ENCODE results near the gene MDFIC.
A peak's percentile ranks its signal among the peaks of the same experiment; 100 is the strongest.

MDFIC gene

DNA sequence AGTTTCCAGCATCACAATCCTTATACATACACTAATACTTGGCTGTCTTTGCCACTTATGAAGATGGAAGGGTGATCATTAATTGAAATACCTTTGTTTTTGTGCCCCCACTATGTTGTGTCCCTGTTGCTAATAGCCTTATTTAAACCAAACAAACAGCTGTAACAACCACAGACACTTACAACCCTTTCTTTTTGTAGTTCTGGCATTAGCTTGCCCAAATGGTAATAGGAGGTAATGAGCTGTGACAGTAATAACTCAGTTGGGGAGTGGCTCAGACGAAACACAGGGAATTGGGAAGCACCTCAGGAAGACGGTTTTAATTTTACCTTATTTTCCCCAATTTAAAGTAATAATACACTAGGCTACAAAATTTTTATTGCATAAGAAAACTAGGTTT is 83.4 kb downstream of the MDFIC start:
- DNase-seq, result no peak

DNA sequence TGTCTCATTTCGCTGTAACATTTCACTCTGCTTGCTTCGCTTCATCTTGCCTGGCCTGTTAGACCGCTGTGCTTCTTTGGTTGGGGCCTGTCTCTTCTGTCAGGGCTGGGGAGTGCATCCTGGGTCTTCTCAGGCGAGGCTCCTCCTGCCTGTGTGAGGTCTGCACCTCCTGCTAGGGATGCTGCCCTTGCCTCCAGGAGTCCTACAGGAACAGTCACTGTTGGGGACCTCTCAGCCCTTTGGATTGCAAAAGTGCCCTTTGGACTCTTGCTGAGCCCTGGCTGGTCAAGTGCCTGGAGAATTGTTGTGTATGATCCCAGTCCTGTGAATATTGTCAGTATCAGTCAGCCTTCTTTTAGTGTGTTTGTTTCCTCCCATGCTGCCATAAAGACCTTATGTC is 84.1 kb downstream of the MDFIC start:
- no peak for DNase-seq

DNA sequence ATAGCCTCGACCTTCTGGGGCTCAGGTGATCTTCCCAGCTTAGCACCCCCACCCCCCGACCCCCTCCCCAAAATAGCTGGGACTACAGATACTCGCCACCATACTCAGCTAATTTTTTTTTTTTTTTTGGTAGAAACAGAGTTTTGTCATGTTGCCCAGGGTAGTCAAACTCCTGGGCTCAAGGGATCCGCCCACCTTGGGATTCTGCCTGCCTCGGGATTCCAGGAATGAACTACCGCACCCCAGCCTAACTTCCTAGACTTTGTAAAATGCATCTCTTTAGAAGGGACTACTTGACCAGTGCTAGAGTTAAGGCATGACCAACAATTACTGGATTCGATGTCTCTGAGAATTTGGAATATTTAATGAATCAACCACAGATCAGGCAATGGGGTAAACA is 85.9 kb downstream of the MDFIC start:
- no peak for DNase-seq

DNA sequence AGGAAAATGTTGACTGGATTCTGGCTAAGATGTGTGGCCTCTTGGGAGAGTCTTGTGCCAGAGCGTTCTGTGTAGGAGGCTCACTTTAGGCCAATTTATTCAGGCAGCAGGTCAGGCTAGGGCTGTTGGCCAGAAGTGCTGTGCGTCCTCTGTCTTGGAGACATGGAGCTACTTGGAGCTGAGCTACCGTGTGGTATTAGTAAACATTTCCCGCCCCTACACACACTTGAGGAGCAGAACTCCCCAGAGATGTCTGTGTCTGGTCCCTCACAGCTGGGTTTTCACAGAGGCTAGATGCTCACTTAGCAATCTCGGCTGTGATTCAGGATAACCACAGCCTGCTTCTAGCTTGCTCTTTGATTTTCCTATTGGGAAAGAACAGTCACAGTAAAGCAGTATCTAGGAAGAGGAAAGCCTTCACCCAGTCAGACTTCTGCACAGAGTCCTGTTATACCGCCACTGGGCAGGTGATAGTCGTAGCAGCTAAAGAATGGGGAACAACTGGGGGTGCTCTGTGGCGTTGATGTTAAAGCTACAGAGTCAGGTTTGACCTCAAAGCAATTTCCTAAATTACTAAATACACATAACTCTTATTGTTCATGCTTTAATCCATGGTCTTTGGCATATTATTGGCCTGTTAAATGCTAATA is 86.7 kb downstream of the MDFIC start:
- DNase-seq, result no peak

DNA sequence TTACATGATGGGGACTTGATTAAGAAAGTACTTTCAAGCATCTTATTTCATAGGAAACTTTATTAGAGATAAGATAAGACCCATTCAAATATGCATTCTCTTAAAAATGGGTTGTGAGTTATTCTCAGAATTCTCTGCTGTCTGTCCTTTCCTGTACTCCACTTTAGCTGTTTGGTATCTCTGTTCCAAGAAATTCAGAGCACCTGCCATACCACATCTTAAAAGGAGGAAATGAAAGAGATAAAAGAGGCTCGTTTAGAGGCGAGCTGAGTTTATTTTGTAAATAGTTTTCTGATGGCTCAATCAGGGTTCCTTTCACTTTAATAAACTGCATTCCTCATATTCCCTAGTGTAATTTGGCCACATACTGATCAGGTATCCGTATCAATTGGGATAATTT is 87.2 kb downstream of the MDFIC start:
- DNase-seq, result no peak

DNA sequence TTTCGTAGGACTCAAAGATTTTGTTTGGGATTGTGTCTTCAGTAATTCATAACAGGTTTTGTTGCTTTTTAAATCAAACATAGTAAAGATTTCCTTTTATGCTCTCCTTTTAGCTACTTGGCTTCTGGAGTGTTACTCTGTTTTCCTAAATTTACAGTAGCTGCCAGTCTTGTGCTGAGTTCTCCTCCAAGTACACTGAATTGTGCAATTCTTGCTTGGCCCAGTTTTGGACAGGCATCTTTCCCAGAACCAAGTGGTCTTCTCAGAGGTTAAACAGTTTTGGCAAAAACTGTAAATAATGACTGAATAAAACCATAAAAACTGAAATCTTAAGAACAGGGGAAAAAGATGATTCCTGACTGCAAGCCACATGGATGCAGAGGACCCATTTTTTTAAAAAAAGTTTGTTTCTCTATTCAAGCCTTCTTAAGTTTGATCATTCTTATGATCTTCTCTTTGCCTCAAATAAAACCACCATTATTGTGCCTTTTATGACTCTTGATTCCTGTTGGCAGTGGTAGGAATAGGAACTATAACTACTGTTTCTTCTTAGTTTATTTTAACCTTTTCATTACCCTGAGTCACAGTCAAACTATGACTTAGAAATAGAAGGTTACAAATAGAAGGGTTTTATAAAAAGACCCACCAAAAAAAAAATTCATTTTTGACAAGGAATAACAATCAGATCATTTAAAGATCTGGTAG is 88.0 kb downstream of the MDFIC start:
- DNase-seq, result no peak

DNA sequence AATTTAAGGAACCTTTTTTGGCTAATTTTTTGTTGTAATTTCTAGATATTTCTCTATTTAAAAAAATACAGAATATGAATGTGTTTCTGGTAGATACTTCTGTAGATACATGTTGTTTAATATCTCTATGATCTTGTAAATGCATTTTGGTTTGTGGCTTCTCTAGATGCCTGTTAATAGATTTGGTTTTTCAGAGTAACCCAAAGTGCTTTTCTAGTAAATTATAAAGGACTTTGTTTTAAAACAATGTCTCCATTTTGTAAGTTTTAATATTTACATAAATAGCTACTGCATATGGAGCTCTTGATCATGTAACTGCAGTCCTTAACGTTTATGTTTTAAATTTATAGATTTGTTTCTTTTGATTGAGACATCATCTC is 88.5 kb downstream of the MDFIC start:
- DNase-seq, result no peak

DNA sequence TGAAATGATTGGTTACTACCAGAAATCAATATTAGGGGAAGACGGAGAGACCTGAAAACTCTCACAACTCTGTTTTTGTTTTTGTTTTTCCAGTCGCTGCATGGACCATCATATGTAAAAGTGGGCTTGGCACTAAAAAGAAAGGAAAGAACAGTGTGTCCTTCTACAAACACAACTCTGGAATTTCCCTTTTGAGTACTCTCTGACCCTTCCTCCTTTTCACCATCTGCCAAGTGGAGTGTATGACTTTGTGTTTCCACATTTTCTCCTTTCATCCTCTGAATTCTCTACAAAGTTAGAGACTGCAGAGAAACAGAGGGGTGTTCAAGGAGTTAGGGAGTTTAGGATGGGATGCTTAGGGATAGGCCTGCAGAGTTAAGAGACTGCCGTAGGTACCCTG is 92.0 kb downstream of the MDFIC start:
- no peak for DNase-seq

DNA sequence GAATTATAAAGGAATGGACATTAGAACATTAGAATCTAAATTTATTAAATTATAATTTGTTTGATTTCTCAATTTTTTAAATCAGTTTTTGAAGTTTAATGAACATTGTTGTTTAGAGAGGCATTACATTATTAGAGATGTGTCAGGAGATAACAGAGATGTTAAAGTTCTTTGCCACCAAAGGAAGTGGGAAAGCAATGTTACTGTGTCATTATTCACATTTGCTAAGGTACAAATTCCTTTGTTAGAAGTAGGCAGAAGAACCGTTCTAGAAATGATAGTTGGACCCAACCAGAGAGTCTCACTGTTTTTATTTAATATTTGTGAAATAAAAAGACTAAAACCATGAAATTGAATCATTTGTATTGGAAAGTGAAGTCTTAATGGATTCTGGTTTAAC is 92.9 kb downstream of the MDFIC start:
- DNase-seq, result no peak

DNA sequence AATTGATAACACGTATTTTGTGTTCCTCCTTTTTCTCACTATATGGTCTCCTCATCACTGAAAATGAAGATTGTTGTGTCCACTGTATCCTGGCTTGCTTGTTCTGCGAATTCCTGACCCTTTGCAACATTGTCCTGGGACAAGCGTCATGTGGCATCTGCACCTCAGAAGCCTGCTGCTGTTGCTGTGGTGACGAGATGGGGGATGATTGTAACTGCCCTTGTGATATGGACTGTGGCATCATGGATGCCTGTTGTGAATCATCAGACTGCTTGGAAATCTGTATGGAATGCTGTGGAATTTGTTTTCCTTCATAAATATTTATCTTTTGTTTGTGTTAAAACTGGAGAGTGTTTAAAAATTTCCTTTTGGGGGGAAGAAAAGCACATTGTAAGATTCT is 93.7 kb downstream of the MDFIC start:
- no peak for DNase-seq

DNA sequence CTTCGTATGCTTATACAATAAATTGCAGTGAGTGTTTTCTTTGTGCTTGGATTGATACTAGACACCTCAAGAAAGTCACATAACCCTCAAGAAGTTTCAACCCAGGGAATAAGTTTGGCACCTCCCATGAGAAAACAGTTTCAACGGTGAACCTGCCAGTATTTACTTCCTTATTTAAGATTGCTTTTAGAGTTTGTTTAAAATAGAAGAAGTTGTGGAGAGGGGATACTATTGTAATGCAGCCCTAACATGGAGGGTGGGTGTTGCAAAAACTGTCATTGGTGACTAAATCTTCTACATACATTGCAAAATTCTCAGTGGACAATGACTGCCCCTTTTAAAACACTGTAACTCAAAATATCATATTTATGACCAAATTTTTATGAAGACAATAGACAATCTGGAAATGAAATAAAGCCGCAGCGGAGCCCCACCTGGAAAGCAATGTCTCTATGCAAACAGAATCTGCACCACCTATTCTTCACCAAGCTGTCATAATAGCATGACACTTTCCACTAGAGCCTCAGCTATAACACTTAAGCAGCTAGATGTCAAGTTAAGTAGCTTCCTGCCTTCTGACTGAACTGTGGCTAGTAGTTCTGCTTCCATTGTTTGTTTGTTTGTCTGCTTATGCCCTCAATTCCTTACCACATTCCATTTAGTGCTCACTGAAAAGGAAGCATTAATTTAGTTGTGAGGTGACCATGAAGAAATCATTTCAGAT is 98.2 kb downstream of the MDFIC start:
- no peak for DNase-seq

DNA sequence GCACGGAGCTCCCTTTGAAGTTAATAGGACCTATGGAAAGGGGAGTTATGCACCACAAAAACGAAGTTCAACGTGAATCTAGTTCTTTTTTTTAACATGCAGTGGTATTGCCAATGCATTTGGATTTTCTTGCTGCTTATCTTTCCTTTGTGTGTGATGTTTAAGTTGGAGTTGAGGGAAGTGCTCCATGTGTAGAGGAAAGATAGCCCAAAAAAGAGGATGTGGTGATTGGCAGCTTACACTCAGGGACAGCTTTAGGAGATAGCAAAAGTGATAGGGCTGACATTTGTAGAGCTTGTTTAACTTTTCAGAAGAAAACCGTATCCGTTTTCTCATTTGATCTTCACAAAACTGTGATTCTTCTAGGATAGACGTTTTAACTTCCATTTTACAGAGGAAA is 101.3 kb downstream of the MDFIC start:
- DNase-seq, result no peak

DNA sequence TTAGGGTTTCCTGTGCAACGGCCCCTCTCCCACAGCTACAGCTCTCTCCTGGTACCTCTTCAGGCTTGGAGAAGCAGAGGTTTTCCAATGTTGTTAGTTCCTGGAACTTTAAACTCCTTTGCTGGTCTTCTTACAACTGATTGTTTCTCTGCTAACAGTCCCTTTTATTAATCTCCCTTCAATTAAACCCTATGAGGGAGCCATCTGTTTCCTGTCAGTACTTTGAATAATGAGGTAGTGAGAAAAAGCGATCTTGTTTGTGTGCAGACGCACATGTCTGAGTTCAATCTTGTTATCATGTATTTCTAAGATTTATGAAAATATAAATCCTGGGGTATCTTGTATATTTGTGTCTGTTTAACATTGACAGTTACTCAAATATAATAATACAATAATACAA is 102.4 kb downstream of the MDFIC start:
- DNase-seq, result no peak

DNA sequence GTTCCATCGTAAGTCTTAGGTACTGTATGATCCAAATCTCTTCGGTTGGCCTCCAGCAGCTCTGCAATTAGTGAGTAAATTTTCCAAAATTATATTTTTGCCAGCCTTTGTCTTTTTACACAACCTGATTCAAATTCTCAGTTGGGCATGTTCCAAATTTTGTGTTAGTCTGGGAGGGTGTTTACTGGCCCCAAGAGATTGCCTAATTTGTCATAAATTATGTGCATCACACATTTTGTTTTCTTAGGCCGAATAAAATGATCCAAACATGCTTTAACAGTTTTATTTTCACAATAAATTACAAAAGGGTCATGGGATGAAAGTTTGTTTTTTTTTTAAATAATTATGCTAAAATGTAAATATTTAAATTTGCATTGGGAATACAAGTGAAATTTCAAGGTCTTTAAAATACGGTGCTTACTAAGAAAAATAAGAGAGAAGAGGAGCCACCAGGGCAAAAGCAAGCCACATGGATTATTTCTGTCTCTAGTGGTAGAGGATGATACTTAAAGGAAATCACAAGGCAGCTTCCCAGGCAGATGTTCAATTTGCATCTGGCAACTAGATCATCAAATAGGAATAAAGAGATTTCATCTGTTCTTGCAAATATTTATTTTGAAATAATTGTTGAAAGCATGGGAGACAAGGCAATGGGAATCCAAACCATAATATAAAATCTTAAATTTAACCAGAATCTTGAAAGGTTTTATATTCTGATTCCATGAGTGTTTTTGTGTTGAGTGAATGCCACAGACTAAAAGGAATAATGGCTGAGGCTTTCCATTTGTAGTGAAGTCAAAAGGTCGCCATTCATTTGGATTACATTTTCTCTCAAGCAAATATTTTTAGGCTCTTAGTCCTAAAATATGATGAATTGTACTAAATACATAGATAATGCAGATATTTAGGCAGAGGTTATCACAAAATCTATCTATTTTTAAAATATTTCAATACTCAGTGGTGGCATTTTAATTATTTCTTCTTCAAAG is 111.1 kb downstream of the MDFIC start:
- DNase-seq, result no peak

DNA sequence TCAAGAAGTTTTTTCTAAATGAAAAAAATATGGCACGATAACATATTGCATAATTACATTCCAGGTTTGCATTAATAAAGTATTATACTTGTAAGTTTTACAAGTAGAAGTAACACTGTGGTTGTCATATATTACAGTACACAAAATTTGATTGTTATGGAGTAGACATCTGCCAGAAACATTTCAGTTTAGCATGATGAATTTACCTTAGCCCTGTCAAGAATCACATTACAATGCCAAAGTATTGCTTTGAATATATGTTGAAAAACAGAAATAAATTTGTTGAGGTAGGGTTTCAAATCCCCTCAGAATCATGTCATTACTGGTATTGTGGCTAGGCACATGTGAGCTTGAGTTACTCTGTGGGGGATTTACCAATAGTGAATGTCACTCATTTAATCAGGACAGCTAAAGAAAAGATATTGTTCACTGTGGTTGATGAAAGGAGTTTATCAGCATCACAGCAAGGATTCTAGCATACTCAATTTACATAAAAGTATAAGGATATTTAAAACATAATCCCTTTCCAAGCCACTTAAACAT is 112.1 kb downstream of the MDFIC start:
- no peak for DNase-seq

DNA sequence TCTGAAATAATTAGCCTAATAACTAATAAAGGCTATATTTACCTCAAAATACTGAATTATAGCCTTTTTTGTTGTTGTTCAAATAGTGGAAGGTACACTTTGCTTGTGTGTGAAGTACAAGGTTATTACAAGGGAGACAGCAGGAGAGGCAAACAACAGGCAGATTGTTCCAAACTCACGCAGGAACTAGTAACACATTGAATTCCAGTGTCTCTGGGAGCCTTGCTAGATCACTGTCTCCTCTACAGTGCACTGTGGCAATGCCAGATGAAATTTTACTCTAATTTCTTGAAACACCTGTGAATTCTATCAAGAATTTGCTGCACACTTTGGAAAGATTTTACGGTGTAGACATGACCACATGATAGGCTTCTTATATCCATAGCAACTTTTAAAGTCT is 112.6 kb downstream of the MDFIC start:
- no peak for DNase-seq

DNA sequence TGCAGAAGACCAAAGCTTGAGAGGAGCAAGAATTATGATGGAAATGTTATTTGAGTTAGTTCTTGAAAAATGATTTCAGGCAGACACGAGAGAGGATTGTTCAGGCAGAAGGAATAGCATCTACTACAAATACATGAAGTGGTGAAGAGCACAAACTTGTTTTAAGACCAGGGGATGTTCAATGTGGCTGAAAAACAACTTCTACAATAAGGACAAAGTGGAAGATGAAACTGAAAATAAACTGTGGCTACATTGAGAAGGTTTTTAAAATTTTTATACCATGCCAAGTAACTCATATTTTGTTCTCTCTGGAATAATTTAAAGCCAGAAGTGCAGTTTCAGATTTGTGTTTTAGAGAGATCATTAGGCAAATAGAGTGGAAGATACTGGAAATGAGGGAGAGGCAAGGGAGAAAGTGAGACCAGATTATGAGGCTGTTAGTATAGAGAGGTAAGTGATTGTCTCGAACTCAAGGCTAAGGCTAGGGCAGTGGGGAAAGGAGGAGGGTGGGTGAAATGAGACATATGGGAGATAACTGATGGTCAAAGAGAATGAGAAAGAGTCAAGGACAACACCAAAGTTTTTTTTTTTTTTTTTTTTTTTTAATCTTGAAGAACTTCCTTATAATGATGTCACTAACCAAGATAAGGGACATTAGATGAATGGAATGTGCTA is 115.4 kb downstream of the MDFIC start:
- DNase-seq, result no peak

DNA sequence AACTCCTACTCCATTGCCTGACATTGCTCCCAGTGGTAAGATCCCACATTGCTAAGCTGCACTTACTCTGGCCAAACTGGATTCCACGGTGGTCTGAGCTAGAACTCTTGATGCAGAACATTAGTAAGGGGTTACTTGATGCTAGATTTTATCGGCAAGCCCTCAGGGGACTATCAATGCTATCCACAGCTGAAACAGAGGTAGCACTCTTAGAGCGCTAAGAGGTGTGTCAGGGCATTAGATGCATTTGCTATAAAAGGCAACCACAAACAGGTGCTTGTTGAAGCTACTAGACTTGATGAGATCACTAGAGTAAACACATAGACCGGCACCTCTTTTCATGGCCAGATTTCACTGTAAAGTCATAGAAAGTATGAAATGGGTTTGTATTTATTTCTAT is 116.3 kb downstream of the MDFIC start:
- peak; percentile 90 for DNase-seq

DNA sequence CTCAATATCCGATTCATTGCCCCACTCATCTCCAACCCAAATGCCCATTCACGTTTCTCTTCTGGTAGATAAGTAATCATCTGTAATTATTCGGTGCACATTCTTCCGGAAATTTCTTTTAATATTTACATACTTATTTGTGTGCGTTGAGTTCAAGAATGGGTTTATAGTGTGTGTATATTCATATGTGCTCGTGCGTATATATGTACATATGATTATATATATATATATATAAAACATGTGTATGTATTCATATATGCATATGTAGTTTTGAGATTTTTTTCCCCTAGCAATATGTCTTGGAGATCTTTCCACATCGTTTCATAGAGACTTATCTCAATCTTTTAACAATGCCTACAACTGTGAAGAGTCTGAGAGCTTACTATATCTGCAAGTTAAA is 118.2 kb downstream of the MDFIC start:
- DNase-seq, result no peak

DNA sequence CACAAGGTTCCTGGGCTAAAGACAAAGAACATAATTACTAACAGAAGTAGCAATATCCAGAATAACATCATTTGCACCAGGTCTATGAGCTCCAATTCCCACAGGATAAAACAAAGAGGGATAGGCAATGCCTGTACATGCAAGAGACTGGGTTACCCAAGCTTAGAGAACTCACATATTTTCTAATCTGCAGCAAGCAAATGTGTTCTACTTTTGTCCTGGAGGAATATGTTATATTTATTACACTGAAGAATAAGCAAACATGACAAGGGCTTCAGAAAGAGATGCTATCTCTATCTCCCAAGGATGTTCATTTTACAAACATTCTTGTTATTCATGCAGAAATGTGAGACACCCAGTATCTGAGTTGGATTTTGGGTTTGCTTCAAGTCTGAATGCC is 118.6 kb downstream of the MDFIC start:
- no peak for DNase-seq

DNA sequence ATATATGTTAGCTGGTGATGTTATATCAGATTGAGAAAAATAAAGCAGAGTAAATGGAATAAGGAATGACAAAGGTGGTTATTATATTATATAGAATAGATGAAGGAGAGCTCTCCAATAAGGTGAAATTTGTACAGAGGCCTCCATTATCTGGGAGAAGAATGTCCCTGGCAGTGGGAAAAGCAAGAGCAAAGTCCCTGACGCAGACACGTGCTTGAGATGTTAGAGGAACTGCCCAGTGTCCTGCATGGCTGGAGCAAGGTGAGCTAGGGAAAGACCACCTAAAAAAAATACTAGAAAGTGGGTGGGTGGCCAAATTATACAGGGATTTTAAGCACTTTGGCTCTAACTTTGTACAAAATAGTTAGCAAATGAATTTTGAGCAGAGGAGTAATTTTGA is 120.7 kb downstream of the MDFIC start:
- DNase-seq, result no peak

DNA sequence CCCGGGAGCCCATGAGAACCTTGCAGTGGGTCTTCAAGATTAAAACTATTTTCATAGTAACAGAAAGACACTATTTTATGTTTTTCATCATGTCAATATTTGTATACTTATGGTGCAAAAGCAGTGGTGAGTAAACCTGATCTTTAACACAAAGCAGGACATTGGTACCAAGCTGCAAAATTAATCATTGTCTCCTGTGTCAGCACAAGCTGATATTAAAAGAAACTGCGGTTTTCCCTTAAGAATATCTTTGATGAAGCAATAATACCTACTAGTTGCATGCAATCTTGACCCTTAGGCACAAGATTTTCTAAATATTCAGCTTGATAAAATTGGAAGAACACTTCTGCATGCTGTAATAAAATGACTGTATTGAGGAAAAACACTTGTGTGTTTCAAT is 121.7 kb downstream of the MDFIC start:
- no peak for DNase-seq
